A673 (cell line): Measurements from ENCODE around the gene NAPB. TPM values are rescaled to one million over a fixed set of nuclear protein-coding genes. Genes with fewer than 3 reads are reported as not detected.

Experiments
- BruUV-seq: library from RNA; stranded (reverse); fragments of 400-500 nt; replicated peaks from 2 replicates; lab custom pipeline; 2021; lab: Mats Ljungman, UMichigan
- CTCF ChIA-PET: fragments of 300-600 bp; sonication (Branson Sonifier 250); formaldehyde crosslinking; loops from one replicate; lab custom pipeline; 2022; ENCODE audit warnings: antibody characterized with exemption; lab: Charles Lee
- POLR2A ChIA-PET: fragments of 300-600 bp; sonication (Branson Sonifier 250); formaldehyde crosslinking; loops from one replicate; lab custom pipeline; 2022; ENCODE audit warnings: antibody characterized with exemption; ENCODE audit not compliant: low non-redundant PET; lab: Charles Lee
- DNase-seq: peaks from one replicate; pipeline ENCODE4 v3.0.0-alpha.2; 2015; ENCODE audit warnings: low spot score
- H3K27ac ChIP-seq: fragments of 200-600 bp; sonication (generic); 2 replicates; pipeline ENCODE4 v1.5.1; 2016; ENCODE audit warnings: mixed run types, low read depth, mild to moderate bottlenecking, mixed read lengths, antibody characterized with exemption, low read length; ENCODE audit not compliant: poor library complexity, severe bottlenecking
- H3K27me3 ChIP-seq: fragments of 200-600 bp; sonication (generic); replicated peaks from 2 replicates; pipeline ENCODE4 v1.6.1; 2017; ENCODE audit warnings: mixed run types, low read depth, mild to moderate bottlenecking, mixed read lengths, antibody characterized with exemption, low read length; ENCODE audit not compliant: insufficient read depth, poor library complexity
- H3K36me3 ChIP-seq: fragments of 200-600 bp; sonication (generic); 2 replicates; pipeline ENCODE4 v1.6.1; 2016; ENCODE audit warnings: mixed run types, mild to moderate bottlenecking, mixed read lengths, antibody characterized with exemption, low read length; ENCODE audit not compliant: insufficient read depth, poor library complexity, severe bottlenecking
- H3K4me1 ChIP-seq: fragments of 200-600 bp; sonication (generic); 2 replicates; pipeline ENCODE4 v1.6.1; 2017; ENCODE audit warnings: mixed run types, mild to moderate bottlenecking, mixed read lengths, antibody characterized with exemption, low read length; ENCODE audit not compliant: insufficient read depth, poor library complexity, severe bottlenecking
- H3K4me3 ChIP-seq: fragments of 200-600 bp; sonication (generic); 2 replicates; pipeline ENCODE4 v1.5.1; 2016; ENCODE audit warnings: low read depth, mixed run types, mild to moderate bottlenecking, mixed read lengths, low read length; ENCODE audit not compliant: poor library complexity, severe bottlenecking
- H3K9me3 ChIP-seq: fragments of 200-600 bp; sonication (generic); 2 replicates; pipeline ENCODE4 v1.6.1; 2016; ENCODE audit warnings: mixed run types, low read depth, mild to moderate bottlenecking, mixed read lengths, antibody characterized with exemption, low read length; ENCODE audit not compliant: poor library complexity, severe bottlenecking
- CTCF ChIP-seq: fragments of 300-800, 200-600 bp; sonication (generic); conservative IDR thresholded peaks from 2 replicates; pipeline ENCODE4 v1.5.1; 2017; ENCODE audit warnings: low read depth, mild to moderate bottlenecking, antibody characterized with exemption, low read length, moderate library complexity, mixed read lengths
- EZH2 ChIP-seq: fragments of 200-600 bp; sonication (generic); IDR thresholded peaks from 2 replicates; pipeline ENCODE4 v1.6.1; 2017; ENCODE audit warnings: borderline replicate concordance, low read depth, mild to moderate bottlenecking, mixed read lengths, antibody characterized with exemption, low read length; ENCODE audit not compliant: poor library complexity, severe bottlenecking
- intact Hi-C: fragments of 100-400 bp; cut with micrococcal nuclease; formaldehyde crosslinking; loops from one replicate; pipeline ENCODE4 v1.10.0; 2022; ENCODE audit not compliant: unreplicated experiment
- total RNA-seq: library from RNA; stranded (reverse); gene quantifications from 2 replicates; pipeline ENCODE4 v1.2.3, GENCODE V29; 2021

NAPB gene
- total RNA-seq, 1 experiment from 2014 or later, result 11.6 TPM

GRCh38 chr20:23362392-23363256, 58.7 kb downstream of the NAPB start:
- ChIA-PET POLR2A (no interaction called here), CTCF (no interaction called here)
- Histone ChIP-seq H3K27ac (peak overlapping the region; percentile 97), H3K36me3 (peaks cover 10% of the 10 kb centered on the region), H3K9me3 (no peaks in the 10 kb centered on the region), H3K27me3 (no peaks in the 10 kb centered on the region), H3K4me1 (peaks cover 14% of the 10 kb centered on the region), H3K4me3 (peak overlapping the region; percentile 96)
- peak; percentile 5 for DNase-seq
- TF ChIP-seq EZH2 (no peak), CTCF (no peak)
- intact Hi-C loops, result loop anchor here (5.0 kb wide), 1 partner anchor 60 kb away; the partner anchor contains the start of gene NAPB
- no TSS peak for BruUV-seq

- CTCF ChIA-PET, result no interaction called here
- POLR2A ChIA-PET, result interaction anchor here (0.6 to 0.7 kb wide), 2 partner anchors 10 to 1727 kb away, joined by 3 to 4 read pairs; no protein-coding TSS in a partner anchor
- TF ChIP-seq CTCF (no peak), EZH2 (no peak)
- H3K27me3 ChIP-seq, result no peaks in the 10 kb centered on the region
- no TSS peak for BruUV-seq
- H3K4me3 ChIP-seq, result peak within 1 kb of the TSS; percentile 96
- peak; percentile 98 for DNase-seq
- peaks cover 14% of the 10 kb centered on the region for H3K4me1 ChIP-seq
- H3K9me3 ChIP-seq, result no peaks in the 10 kb centered on the region
- H3K36me3 ChIP-seq, result peaks cover 7% of the 10 kb centered on the region
- intact Hi-C loops, result loop anchor here (5.0 kb wide), 1 partner anchor 61 kb away; the partner anchor contains the start of gene NAPB
- H3K27ac ChIP-seq, result peak within 1 kb of the TSS; percentile 97
These were observed 59.6 kb downstream of the NAPB start, which contains the start of gene GZF1 for GRCh38 chr20:23361476-23362391. TSS of gene GZF1 (plus strand) at chr20:23362182. CDS start at chr20:23364384, 2,202 bp downstream.

GRCh38 chr20:23361119-23361475, 60.2 kb downstream of the NAPB start:
- no peak for DNase-seq
- POLR2A ChIA-PET, result interaction anchor here (0.6 to 0.7 kb wide), 2 partner anchors 11 to 1727 kb away, joined by 3 to 4 read pairs; no protein-coding TSS in a partner anchor
- no peaks in the 10 kb centered on the region for H3K9me3 ChIP-seq
- intact Hi-C loops, result loop anchor here (5.0 kb wide), 1 partner anchor 61 kb away; the partner anchor contains the start of gene NAPB
- H3K4me3 ChIP-seq, result peak overlapping the region; percentile 96
- peaks cover 1% of the 10 kb centered on the region for H3K36me3 ChIP-seq
- peak overlapping the region; percentile 97 for H3K27ac ChIP-seq
- H3K4me1 ChIP-seq, result peaks cover 10% of the 10 kb centered on the region
- TF ChIP-seq EZH2, result no peak
- no peak for TF ChIP-seq CTCF
- CTCF ChIA-PET, result no interaction called here
- H3K27me3 ChIP-seq, result no peaks in the 10 kb centered on the region
- BruUV-seq, result no TSS peak
